Keratinocyte (primary cell): ENCODE measurements around the gene DRGX. TPM values are rescaled to one million over a fixed set of nuclear protein-coding genes. Genes with fewer than 3 reads are reported as not detected.

Experiments used
- DNase-seq: peaks from one replicate; pipeline ENCODE4 v3.0.0-alpha.2; 2011; ENCODE audit warnings: low read depth, missing footprints, low spot score
- FAIRE-seq: peaks from 2 replicates; lab custom pipeline; 2011; peaks lifted over from hg19 to GRCh38; lab: Jason Lieb, UNC
- H2AFZ ChIP-seq: 2 replicates; pipeline ENCODE4 v1.6.0; 2012; ENCODE audit warnings: low read length, control low read depth, inconsistent platforms; ENCODE audit not compliant: control insufficient read depth
- H3K27ac ChIP-seq: 2 replicates; pipeline ENCODE4 v1.5.1; 2011; ENCODE audit warnings: low read length; ENCODE audit not compliant: control insufficient read depth, insufficient read depth
- H3K27me3 ChIP-seq: 3 replicates; pipeline ENCODE4 v1.6.0; 2011; ENCODE audit warnings: low read length; ENCODE audit not compliant: control insufficient read depth, insufficient read depth; ENCODE audit errors: extremely low read depth
- H3K36me3 ChIP-seq, 2 experiments: 2 replicates in 1 of 2; 3 replicates in 1 of 2; pipeline ENCODE4 v1.5.1; 2011; ENCODE audit warnings: low read length in 2 of 2, mild to moderate bottlenecking in 1 of 2; ENCODE audit not compliant: control insufficient read depth in 2 of 2, insufficient read depth in 2 of 2; ENCODE audit errors: extremely low read depth in 1 of 2
- H3K4me1 ChIP-seq: 3 replicates; pipeline ENCODE4 v1.5.1; 2011; ENCODE audit warnings: low read length; ENCODE audit not compliant: control insufficient read depth, insufficient read depth; ENCODE audit errors: extremely low read depth
- H3K4me2 ChIP-seq: 3 replicates; pipeline ENCODE4 v1.6.0; 2011; ENCODE audit warnings: low read depth, low read length; ENCODE audit not compliant: control insufficient read depth, insufficient read depth; ENCODE audit errors: extremely low read depth
- H3K4me3 ChIP-seq, 3 experiments: fragments of 200-600 bp in 1 of 3; sonication (generic) in 1 of 3; 2 replicates in 2 of 3; 3 replicates in 1 of 3; pipeline ENCODE4 v1.5.1; 2011 to 2016; ENCODE audit warnings: low read length in 3 of 3, mild to moderate bottlenecking in 3 of 3, control low read depth in 2 of 3, inconsistent platforms in 1 of 3, low read depth in 1 of 3, mixed read lengths in 1 of 3, mixed run types in 1 of 3, moderate library complexity in 1 of 3; ENCODE audit not compliant: control insufficient read depth in 2 of 3, insufficient read depth in 2 of 3; ENCODE audit errors: extremely low read depth in 1 of 3
- H3K79me2 ChIP-seq: 2 replicates; pipeline ENCODE4 v1.6.0; 2012; ENCODE audit warnings: low read length; ENCODE audit not compliant: control insufficient read depth, insufficient read depth
- H3K9ac ChIP-seq: 3 replicates; pipeline ENCODE4 v1.6.0; 2011; ENCODE audit warnings: low read length; ENCODE audit not compliant: control insufficient read depth, insufficient read depth; ENCODE audit errors: extremely low read depth
- H3K9me1 ChIP-seq: 3 replicates; pipeline ENCODE4 v1.6.0; 2011; ENCODE audit warnings: low read length; ENCODE audit not compliant: control insufficient read depth, insufficient read depth; ENCODE audit errors: extremely low read depth
- H3K9me3 ChIP-seq: 2 replicates; pipeline ENCODE4 v1.5.1; 2012; ENCODE audit warnings: low read depth, low read length; ENCODE audit not compliant: control insufficient read depth
- H4K20me1 ChIP-seq: 3 replicates; pipeline ENCODE4 v1.6.0; 2011; ENCODE audit warnings: low read length; ENCODE audit not compliant: control insufficient read depth, insufficient read depth; ENCODE audit errors: extremely low read depth
- CTCF ChIP-seq, 3 experiments: IDR thresholded peaks in 1 of 3; conservative IDR thresholded peaks in 1 of 3; optimal IDR thresholded peaks in 1 of 3; 2 replicates in 2 of 3; 3 replicates in 1 of 3; pipeline versions ENCODE3 to v1.5.1; 2011; ENCODE audit warnings: low read length in 3 of 3, mild to moderate bottlenecking in 3 of 3, moderate library complexity in 2 of 3, control low read depth in 1 of 3, inconsistent platforms in 1 of 3; ENCODE audit not compliant: insufficient read depth in 2 of 3; ENCODE audit errors: extremely low read depth in 1 of 3
- EZH2 ChIP-seq: IDR thresholded peaks from one replicate; pipeline ENCODE4 v1.6.1; 2012; ENCODE audit warnings: inconsistent platforms, mild to moderate bottlenecking, low read length, moderate library complexity
- dilution Hi-C: fragments of 300-500 bp; cut with MboI; formaldehyde crosslinking; loops from one replicate; pipeline ENCODE4 v1.7.0; 2020; ENCODE audit warnings: low sequenced_read_pairs; ENCODE audit not compliant: extremely low pct_ligation_motif_present
- polyA plus RNA-seq, 5 experiments: library from polyadenylated mRNA; depleted of rRNA in 3 of 5; stranded (reverse) in 3 of 5; stranded (forward) in 1 of 5; unstranded in 1 of 5; fragments of >200 nt; gene quantifications; 1 replicate in 1 of 5; 2 replicates in 3 of 5; 3 replicates in 1 of 5; pipeline versions ENCODE4 v1.2.1 to v1.2.3, GENCODE V29; 2011 to 2012; ENCODE audit warnings: missing spikeins in 2 of 5, low read depth in 1 of 5, low replicate concordance in 1 of 5

The DRGX gene
- polyA plus RNA-seq, 1 donor (not counting 4 experiments of a cell fraction or from before 2014, with no cell fraction given): not detected

- DNase-seq: no peak
- H3K9me3 ChIP-seq: no peaks in the 10 kb centered on the region
- H3K4me2 ChIP-seq: no peak overlapping the region
- TF ChIP-seq EZH2 (no peak), CTCF (optimal IDR thresholded peaks at IDR 0.05 in 1 of 3, IDR thresholded peaks at IDR 0.05 in 1 of 3, conservative IDR thresholded peaks at IDR 0.05 in 1 of 3; ENCODE audit: extremely low read depth in 1 of 3, insufficient read depth in 2 of 3, low read length in 3 of 3) (no peak)
- H3K4me3 ChIP-seq: no peak overlapping the region
- H3K27me3 ChIP-seq: peaks cover 8% of the 10 kb centered on the region
- no peaks in the 10 kb centered on the region for H3K36me3 ChIP-seq
- H3K27ac ChIP-seq: no peak overlapping the region
- H3K9me1 ChIP-seq: no peaks in the 10 kb centered on the region
- H4K20me1 ChIP-seq: no peaks in the 10 kb centered on the region
- dilution Hi-C loops: no loop called here
- no peak overlapping the region for H3K9ac ChIP-seq
- H2AFZ ChIP-seq: no peak overlapping the region
- H3K79me2 ChIP-seq: no peaks in the 10 kb centered on the region
- no peaks in the 10 kb centered on the region for H3K4me1 ChIP-seq
- no peak for FAIRE-seq
Observed at GRCh38 chr10:49371967-49372366, 23.9 kb downstream of the DRGX start.

DNA sequence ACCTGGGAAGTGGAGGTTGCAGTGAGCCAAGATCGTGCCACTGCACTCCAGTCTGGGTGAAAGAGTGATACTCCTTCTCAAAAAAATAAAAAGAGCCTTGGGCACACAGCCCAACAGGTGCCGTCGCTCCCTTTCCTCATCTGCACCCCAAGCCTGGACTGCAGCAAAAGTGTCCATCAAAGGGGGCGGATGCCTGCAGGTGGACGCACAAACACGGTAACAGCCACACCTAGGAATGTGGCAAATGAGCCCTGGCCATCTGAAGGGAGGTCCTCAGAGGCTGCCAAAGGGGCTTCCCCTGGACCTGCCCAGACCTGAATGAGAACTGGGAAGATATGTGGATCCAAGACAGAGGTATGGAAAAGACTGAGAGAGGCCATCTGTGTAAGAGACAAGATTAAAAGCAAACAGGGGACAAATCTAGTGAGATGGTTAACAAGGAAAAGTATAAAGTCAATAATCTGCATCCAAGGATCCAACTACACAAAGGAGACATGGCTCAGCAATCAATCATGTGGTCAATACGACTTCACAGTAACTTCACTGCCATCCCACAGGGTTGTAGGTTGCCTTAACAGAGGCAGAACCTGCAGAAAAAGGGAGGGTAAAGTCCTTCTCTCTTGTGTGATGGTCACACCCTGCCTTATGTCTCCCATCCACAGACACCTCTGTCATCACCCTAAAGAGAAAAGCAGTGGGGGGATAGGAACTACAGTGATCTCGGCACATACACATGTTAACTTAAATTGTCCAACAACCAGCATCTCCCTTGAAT, 25.4 kb downstream of the DRGX start:
- dilution Hi-C loops: no loop called here
- no peak for FAIRE-seq
- H4K20me1 ChIP-seq: no peaks in the 10 kb centered on the region
- DNase-seq: no peak
- H3K4me3 ChIP-seq: no peak overlapping the region
- H3K4me2 ChIP-seq: no peak overlapping the region
- no peak overlapping the region for H3K27ac ChIP-seq
- no peaks in the 10 kb centered on the region for H3K9me3 ChIP-seq
- TF ChIP-seq CTCF (optimal IDR thresholded peaks at IDR 0.05 in 1 of 3, IDR thresholded peaks at IDR 0.05 in 1 of 3, conservative IDR thresholded peaks at IDR 0.05 in 1 of 3; ENCODE audit: extremely low read depth in 1 of 3, insufficient read depth in 2 of 3, low read length in 3 of 3) (no peak), EZH2 (no peak)
- H3K79me2 ChIP-seq: no peaks in the 10 kb centered on the region
- H3K36me3 ChIP-seq: no peaks in the 10 kb centered on the region
- no peaks in the 10 kb centered on the region for H3K4me1 ChIP-seq
- no peaks in the 10 kb centered on the region for H3K9me1 ChIP-seq
- no peak overlapping the region for H3K9ac ChIP-seq
- peaks cover 8% of the 10 kb centered on the region for H3K27me3 ChIP-seq
- H2AFZ ChIP-seq: no peak overlapping the region
